GM19467 (cell line): ENCODE measurements around the gene ACTR3C.
"Not testable (repeated sequence)": the region's sequence is repeated elsewhere in the genome, so short reads cannot be mapped to it uniquely, and the experiment has no call there.

ENCODE experiments used
- ATAC-seq: cut with Tn5 transposase; IDR thresholded peaks from one replicate; pipeline ENCODE4 v1.9.1; 2021; ENCODE audit warnings: mild to moderate bottlenecking, moderate library complexity; ENCODE audit not compliant: unreplicated experiment

ACTR3C gene

DNA sequence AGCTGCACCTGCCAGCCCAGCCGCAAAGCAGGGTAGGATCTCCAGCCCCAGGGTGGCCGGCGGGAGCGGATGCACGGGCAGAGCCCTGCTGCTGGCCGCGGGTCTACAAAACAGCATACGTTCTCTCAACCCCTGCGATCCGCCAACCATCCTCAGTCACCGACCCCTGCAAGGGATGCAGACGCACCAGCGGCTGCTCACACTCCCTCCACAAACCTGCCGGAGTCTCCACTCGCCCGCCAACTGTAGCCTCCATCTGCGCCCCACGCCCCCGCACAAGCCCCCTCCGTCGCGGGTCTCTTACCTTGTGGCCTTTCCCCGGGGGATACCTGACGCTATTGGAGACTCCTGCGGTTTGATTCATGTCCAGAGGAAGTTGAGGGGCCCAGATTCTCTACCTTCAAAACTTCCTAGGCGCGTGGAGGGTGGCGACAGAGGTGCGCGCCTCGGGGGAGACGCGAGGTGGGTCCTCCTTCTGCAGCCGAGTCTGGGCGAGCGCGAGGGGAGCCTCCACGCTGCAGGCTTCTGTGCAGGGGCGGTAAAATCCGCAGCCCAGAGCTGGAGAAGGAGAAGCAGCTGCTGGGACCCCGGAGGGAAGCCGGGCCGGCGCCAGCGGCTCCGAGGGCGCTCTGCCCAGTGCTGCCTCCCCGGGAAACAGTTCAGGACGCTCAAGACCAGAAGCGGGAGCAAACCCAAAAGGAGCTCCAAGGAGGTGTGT lies 103.2 kb downstream of the ACTR3C start:
- not testable (repeated sequence) for ATAC-seq

DNA sequence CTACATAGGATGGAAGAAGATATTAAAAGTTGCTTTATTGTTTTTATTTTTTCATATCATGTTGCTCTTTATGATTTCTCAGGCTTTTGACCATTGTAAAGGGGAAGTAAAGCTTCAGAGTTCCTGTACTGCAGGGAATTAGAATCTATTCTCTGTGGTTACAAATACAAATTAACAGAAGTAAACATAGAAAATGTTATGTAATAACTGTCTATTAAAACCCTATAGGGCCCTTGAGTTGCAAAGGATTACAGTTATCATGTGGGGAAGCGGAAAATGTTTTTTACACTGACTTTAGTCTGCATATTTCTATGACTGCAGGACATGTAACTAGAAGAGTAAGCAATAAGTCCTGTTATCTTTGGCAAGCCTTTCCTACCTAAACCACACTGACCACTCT lies 116.5 kb downstream of the ACTR3C start:
- ATAC-seq = not testable (repeated sequence)

DNA sequence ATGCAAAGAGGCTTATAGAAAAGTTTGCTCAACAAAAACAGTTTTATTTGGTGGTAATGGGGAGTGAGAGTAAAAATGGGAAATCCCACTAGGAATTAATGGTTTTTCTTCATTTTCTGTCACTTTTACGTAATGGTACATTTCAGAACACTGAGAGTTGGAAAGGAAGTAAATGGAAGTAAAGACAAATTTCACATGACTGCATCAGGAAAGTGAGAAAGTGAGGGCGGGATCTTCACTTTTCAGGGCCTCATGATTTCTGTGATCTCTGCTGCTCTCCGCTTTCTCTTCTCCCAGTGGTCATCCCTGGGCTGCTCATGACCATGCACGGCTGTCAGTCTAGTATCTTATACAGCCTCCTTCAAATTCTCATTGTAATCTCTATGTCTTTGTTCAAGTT lies 117.5 kb downstream of the ACTR3C start:
- ATAC-seq = not testable (repeated sequence)

DNA sequence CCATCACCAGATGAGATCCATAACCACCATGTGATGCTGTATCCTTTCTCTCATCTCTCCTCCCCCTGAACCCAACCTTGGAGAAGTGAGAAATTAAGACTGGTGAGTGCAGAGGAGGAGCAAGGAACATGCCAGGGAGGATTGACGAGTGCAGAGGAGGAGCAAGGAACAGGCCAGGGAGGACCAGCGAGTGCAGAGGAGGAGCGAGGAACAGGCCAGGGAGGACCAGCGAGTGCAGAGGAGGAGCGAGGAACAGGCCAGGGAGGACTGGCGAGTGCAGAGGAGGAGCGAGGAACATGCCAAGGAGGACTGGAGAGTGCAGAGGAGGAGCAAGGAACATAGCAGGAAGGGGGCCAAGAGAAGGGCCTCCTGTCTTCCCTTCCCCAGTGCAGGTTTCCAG lies 118.8 kb downstream of the ACTR3C start:
- ATAC-seq = not testable (repeated sequence)

DNA sequence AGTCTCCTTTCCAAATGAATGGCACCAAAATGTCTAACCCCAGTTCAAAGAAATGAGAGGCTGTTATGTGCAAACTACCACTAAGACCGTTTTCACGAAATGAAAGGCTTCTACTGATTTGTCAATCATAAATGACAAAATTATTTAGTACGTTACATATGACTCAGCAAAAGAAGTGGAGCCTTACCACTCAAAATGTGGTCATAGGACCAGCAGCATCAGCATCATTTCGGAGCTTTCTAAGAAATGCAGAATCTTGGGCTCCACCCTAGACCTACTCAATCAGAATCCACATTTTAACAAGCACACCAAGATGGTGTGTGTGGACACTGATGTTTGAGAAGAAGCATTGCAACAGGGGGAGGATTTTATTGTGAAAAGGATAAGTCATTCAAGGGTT lies 120.5 kb downstream of the ACTR3C start:
- not testable (repeated sequence) for ATAC-seq
